DOHH2 (cell line): ENCODE measurements around the gene PROKR1.

Source experiments
- H3F3A ChIP-seq: fragments of 200-600 bp; sonication (generic), shearing (Covaris generic); 2 replicates; pipeline ENCODE4 v1.6.0; 2016; ENCODE audit warnings: antibody characterized with exemption, mild to moderate bottlenecking; ENCODE audit not compliant: control insufficient read depth, insufficient read depth
- H3K27ac ChIP-seq: fragments of 200-600 bp; sonication (generic); 2 replicates; pipeline ENCODE4 v1.5.1; 2014; ENCODE audit warnings: low read depth, mild to moderate bottlenecking, low read length, moderate library complexity
- H3K27me3 ChIP-seq: fragments of 200-600 bp; sonication (generic); 2 replicates; pipeline ENCODE4 v1.6.1; 2014; ENCODE audit warnings: mild to moderate bottlenecking, low read length, mixed read lengths; ENCODE audit not compliant: control insufficient read depth
- H3K36me3 ChIP-seq: fragments of 200-600 bp; sonication (generic); 2 replicates; pipeline ENCODE4 v1.6.1; 2014; ENCODE audit warnings: mild to moderate bottlenecking, low read length, moderate library complexity, mixed read lengths; ENCODE audit not compliant: control insufficient read depth
- H3K4me1 ChIP-seq: fragments of 200-600 bp; sonication (generic); 2 replicates; pipeline ENCODE4 v1.6.1; 2014; ENCODE audit warnings: mild to moderate bottlenecking, low read length, mixed read lengths; ENCODE audit not compliant: control insufficient read depth
- H3K4me2 ChIP-seq: fragments of 200-600 bp; sonication (generic); 2 replicates; pipeline ENCODE4 v1.6.0; 2014; ENCODE audit warnings: mild to moderate bottlenecking, low read length, moderate library complexity
- H3K4me3 ChIP-seq: fragments of 200-600 bp; sonication (generic); 2 replicates; pipeline ENCODE4 v1.5.1; 2014; ENCODE audit warnings: mild to moderate bottlenecking, low read length, mixed read lengths
- H3K79me2 ChIP-seq: fragments of 200-600 bp; sonication (generic); 2 replicates; pipeline ENCODE4 v1.6.1; 2014; ENCODE audit warnings: mild to moderate bottlenecking, low read length, mixed read lengths; ENCODE audit not compliant: control insufficient read depth
- H3K9me2 ChIP-seq: fragments of 200-600 bp; sonication (generic); replicated peaks from 2 replicates; pipeline ENCODE4 v1.6.1; 2014; ENCODE audit warnings: mild to moderate bottlenecking, low read length, mixed read lengths; ENCODE audit not compliant: control insufficient read depth
- H3K9me3 ChIP-seq: fragments of 200-600 bp; sonication (generic); 2 replicates; pipeline ENCODE4 v1.6.1; 2014; ENCODE audit warnings: antibody characterized with exemption, low read length, mixed read lengths; ENCODE audit not compliant: control insufficient read depth, insufficient read depth
- H4K20me1 ChIP-seq: fragments of 200-600 bp; sonication (generic); 2 replicates; pipeline ENCODE4 v1.6.0; 2014; ENCODE audit warnings: low read depth, mild to moderate bottlenecking, antibody characterized with exemption, low read length, moderate library complexity; ENCODE audit not compliant: control insufficient read depth, insufficient read depth
- CTCF ChIP-seq: fragments of 200-600 bp; sonication (generic); IDR thresholded peaks from one replicate; pipeline ENCODE4 v1.5.1; 2014; ENCODE audit warnings: antibody characterized with exemption, mild to moderate bottlenecking, low read depth, low read length; ENCODE audit not compliant: poor library complexity, severe bottlenecking
- EZH2phosphoT487 ChIP-seq: fragments of 200-600 bp; sonication (generic); IDR thresholded peaks from 2 replicates; pipeline ENCODE4 v1.6.1; 2017; ENCODE audit warnings: borderline replicate concordance, mild to moderate bottlenecking, antibody characterized with exemption, low read length, moderate library complexity, mixed read lengths

Gene PROKR1

GRCh38 chr2:68692511-68692910 is 49.1 kb downstream of the PROKR1 start:
- Histone ChIP-seq H3K4me2 (no peak overlapping the region), H4K20me1 (no peaks in the 10 kb centered on the region), H3K4me3 (no peak overlapping the region), H3K9me3 (no peaks in the 10 kb centered on the region), H3K27ac (no peak overlapping the region), H3K79me2 (no peaks in the 10 kb centered on the region), H3K27me3 (no peaks in the 10 kb centered on the region), H3K36me3 (peaks cover 11% of the 10 kb centered on the region; the same call in 1 of the 2 replicates), H3F3A (peaks cover 22% of the 10 kb centered on the region), H3K4me1 (peaks cover 61% of the 10 kb centered on the region), H3K9me2 (no peaks in the 10 kb centered on the region)
- no peak for TF ChIP-seq CTCF
- TF ChIP-seq EZH2phosphoT487 = no peak

- Histone ChIP-seq H3K9me2 (no peaks in the 10 kb centered on the region), H3K79me2 (no peaks in the 10 kb centered on the region), H4K20me1 (no peaks in the 10 kb centered on the region), H3K9me3 (no peaks in the 10 kb centered on the region), H3F3A (peaks cover 22% of the 10 kb centered on the region), H3K4me3 (no peak overlapping the region), H3K36me3 (peaks cover 11% of the 10 kb centered on the region; the same call in 1 of the 2 replicates), H3K4me1 (peaks cover 51% of the 10 kb centered on the region), H3K27ac (no peak overlapping the region), H3K27me3 (no peaks in the 10 kb centered on the region), H3K4me2 (no peak overlapping the region)
- TF ChIP-seq CTCF = no peak
- TF ChIP-seq EZH2phosphoT487 = no peak
These were observed 50.6 kb downstream of the PROKR1 start for GRCh38 chr2:68693951-68694350.

- no peaks in the 10 kb centered on the region for H3K79me2 ChIP-seq
- H3K4me1 ChIP-seq = peaks cover 31% of the 10 kb centered on the region
- 0 out of 2 replicates have a peak, but pooled peaks cover 3% of the 10 kb centered on the region for H3F3A ChIP-seq
- H3K9me2 ChIP-seq = no peaks in the 10 kb centered on the region
- H3K4me2 ChIP-seq = no peak overlapping the region
- no peaks in the 10 kb centered on the region for H4K20me1 ChIP-seq
- H3K9me3 ChIP-seq = no peaks in the 10 kb centered on the region
- H3K27me3 ChIP-seq = no peaks in the 10 kb centered on the region
- H3K27ac ChIP-seq = no peak overlapping the region
- H3K36me3 ChIP-seq = 0 out of 2 replicates have a peak, but pooled peaks cover 4% of the 10 kb centered on the region
- H3K4me3 ChIP-seq = no peak overlapping the region
- TF ChIP-seq EZH2phosphoT487 (no peak), CTCF (no peak)
These were observed 52.6 kb downstream of the PROKR1 start for GRCh38 chr2:68695971-68696370.

GRCh38 chr2:68696554-68696953 is 53.2 kb downstream of the PROKR1 start:
- Histone ChIP-seq H3K4me2 (no peak overlapping the region), H3K27me3 (no peaks in the 10 kb centered on the region), H4K20me1 (no peaks in the 10 kb centered on the region), H3K79me2 (no peaks in the 10 kb centered on the region), H3K9me2 (no peaks in the 10 kb centered on the region), H3K9me3 (no peaks in the 10 kb centered on the region), H3K4me3 (no peak overlapping the region), H3K27ac (no peak overlapping the region), H3F3A (0 out of 2 replicates have a peak, but pooled peaks cover 3% of the 10 kb centered on the region), H3K36me3 (no peaks in the 10 kb centered on the region), H3K4me1 (peaks cover 25% of the 10 kb centered on the region)
- TF ChIP-seq EZH2phosphoT487 (no peak), CTCF (no peak)
